ENCODE measurements around the gene C14orf180.

GRCh38 chr14:104556256-104557021 is 23.1 kb upstream of the C14orf180 start:
- TF ChIP-seq, protein P1, sequence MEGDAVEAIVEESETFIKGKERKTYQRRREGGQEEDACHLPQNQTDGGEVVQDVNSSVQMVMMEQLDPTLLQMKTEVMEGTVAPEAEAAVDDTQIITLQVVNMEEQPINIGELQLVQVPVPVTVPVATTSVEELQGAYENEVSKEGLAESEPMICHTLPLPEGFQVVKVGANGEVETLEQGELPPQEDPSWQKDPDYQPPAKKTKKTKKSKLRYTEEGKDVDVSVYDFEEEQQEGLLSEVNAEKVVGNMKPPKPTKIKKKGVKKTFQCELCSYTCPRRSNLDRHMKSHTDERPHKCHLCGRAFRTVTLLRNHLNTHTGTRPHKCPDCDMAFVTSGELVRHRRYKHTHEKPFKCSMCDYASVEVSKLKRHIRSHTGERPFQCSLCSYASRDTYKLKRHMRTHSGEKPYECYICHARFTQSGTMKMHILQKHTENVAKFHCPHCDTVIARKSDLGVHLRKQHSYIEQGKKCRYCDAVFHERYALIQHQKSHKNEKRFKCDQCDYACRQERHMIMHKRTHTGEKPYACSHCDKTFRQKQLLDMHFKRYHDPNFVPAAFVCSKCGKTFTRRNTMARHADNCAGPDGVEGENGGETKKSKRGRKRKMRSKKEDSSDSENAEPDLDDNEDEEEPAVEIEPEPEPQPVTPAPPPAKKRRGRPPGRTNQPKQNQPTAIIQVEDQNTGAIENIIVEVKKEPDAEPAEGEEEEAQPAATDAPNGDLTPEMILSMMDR (IDR thresholded peaks at IDR 0.05) = no peak
- TF ChIP-seq EZH2 (IDR thresholded peaks at IDR 0.05) (no peak), EZH2phosphoT487 (IDR thresholded peaks at IDR 0.05) (no peak)

Data from neural progenitor cell (in vitro differentiated cells).